GM19238 (cell line): Measurements from ENCODE around the gene KIF5A.
A peak's percentile ranks its signal among the peaks of the same experiment; 100 is the strongest.

ENCODE experiments used
- DNase-seq: peaks from one replicate; pipeline ENCODE4 v3.0.0; 2011; ENCODE audit warnings: low spot score; ENCODE audit not compliant: insufficient read length

KIF5A gene

DNA sequence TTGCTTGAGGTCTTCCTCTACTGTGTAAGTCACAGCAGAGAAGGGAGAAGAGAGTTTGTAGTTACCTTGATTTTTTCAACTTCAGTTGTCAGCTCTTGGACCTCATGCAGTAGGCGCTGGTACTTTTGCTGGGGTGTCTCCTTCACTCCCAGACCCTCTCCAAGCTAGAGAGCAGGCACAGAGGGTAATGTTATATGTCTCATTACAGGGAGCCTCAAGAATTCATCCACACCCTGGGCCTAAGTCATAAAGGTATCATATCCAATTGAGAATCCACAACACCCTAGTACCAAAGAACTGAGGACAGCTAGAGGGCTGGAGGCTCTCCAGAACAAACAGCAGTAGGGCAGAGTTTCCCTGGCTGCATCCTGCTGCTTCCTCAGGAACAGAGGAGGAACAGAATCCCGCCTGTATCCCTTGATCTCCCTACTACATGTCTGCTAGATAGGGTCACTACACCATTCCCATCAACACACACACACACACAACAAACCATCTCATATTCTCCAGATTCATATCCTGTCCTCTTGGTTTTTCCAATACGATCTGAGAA is 14.8 kb upstream of the KIF5A start:
- no peak for DNase-seq

DNA sequence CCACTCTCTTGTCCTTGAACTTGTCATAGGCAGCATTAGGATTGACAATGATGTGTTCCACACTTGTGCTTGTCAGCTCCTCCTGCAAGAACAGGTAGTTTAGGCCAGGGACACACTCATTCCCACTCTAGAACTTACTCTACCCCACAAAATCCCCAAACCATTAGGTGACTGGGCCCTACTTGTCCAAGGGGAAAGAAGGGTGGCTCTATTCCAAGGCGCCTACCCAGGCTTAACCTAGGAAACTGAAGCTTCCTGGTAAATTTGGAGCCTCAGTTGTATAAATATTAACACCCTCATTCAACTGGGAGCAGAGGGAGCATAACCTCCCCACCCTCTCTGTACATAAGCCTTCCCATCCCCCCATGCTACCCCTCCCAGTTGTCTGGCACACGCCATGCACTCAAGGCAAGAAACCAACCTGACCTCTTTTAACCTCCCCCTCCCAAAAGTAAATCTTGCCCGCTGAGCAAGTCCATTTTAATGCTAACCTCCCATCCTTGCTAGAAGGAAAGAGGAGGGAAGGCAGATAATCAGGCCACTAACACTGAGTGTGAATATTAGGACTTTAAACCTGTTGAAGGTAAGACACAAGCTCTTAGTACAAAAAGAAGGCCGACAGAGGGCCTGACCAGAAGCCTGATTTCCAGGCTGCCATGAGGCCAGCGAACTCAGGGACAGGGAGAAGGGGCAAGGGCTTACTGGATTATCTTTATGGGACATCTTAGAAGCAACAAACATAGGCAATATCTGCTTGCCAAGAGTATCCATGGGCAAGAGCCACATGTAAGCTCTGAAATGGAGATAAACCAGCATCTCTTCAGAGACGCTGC is 13.9 kb upstream of the KIF5A start:
- DNase-seq: no peak

DNA sequence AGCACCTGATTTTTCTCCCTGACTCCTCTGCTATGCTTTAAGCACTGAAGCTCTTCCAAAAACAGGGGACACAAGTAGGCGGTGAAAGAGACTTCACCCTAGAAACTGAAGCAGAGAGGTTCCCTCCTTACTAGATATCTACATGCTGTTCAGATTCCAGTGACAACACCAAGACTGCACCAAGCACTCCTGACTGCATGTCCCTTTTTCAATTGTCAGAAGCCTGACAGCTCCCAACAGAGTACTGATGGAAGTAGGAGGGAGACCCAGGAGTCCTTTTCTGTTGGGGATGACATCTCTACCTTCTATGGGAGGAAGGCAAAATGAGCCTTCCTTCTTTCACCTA is 13.3 kb upstream of the KIF5A start:
- no peak for DNase-seq

DNA sequence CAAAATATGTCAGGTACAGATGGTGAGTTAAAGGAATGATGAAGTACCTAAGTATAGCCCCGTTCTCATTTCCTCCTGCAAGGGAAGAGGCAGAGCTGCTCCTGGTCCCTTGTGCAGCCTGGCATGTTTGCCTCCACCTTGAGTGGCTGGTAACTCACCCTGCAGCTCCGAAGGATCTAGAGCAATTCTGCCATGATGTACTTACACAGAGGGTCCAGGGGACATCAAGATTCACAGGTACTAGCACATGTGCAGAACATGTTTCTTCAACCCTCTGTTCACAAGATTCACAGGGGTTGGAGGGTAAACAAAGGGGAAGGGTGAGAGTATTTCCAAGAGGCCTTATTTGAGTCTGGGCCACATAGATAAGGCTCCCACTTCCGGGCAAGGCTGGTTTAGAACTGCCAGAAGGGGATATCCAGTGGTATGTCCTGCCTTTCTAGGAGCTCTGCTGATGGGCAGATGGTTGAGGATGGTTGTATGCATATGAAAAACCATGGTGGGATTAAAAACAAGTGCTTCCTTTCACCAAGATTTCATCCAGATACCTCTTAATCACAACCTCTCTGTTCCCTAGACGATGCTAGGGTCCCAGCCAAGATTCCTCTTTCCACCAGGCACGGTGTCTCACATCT is 10.6 kb upstream of the KIF5A start:
- DNase-seq: no peak

DNA sequence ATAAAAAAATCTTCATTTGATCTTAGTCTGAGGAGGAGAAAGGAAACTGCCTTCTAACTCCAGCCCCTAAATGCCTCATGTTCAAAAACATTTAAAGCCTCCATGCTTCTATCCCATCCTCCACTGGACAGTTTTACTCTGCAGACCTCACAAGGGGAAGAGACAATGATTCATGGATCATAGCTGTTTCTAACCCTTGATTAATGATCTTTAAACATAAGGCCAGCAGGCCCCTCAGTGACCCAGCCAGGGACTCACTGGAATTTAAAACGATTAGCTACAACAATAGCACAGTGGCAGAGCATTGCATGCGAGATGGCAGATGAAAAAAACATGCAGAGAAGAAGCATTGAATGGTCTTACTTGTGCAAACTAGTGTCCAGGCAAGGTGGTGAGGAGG is 8.8 kb upstream of the KIF5A start:
- no peak for DNase-seq

DNA sequence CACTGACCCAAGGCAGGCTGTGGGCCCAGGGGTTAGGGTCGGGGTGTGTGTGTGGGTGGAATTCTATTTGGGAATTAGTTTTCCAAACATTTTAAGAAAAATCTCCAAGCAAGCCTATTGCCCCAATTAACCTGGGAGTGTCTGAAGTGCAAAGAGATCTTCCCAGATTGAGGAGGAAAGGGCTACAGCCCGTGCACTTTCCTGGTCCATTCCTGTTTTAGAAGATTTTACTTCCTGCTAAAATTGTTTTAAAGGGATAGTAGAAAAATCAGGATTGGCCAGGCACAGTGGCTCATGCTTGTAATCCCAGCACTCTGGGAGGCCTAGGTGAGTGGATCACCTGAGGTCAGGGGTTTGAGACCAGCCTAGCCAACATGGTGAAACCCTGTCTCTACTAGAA is 8.1 kb upstream of the KIF5A start:
- no peak for DNase-seq

DNA sequence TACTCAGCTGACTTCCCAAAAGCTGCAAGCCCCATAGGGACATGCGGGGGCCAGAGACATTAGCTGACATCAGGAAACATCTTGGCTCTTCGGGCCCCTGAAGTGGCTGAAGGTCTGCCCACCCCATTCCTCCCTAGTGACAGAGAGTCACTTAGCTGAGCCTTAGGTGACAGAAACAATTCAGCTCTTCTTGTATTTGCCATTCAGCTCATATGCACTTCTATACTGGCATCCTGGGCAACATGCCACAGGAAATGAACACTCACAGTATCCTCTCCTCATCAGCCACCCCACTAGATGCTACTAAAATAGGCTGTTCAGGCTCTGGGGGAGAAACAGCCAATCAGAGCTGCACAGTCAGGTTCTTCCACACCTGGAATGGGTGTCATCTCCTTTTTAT is 6.3 kb upstream of the KIF5A start:
- DNase-seq: no peak

DNA sequence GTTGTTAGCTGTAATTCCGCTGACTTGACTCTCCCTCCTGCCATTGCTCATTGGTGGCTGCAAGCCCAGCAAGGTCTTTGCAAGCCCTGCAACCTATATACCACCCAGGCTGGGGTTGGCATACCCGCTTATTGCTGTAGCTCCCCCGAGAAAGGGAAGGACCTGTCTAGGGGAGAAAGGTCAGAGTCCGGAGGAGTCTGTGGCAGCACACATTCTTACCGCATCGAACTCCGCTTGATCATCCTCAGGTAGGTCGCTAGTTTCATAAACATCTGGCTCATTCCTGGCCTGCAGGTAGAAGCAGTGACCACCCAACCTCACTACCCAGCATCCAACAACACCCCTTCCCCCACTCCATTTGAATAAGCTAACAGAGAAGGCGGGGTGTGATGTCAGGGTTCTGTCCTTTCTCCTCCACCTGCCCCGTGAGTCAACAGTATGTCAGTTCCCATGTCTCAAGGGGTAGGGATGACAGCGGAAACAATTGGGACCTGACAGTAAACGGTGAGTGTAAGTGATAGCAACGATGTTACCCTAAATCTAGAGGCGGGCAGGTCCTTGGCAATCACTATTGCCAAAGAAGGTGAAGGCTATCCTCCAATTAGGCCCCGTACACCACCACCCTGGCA is 3.9 kb upstream of the KIF5A start:
- no peak for DNase-seq

DNA sequence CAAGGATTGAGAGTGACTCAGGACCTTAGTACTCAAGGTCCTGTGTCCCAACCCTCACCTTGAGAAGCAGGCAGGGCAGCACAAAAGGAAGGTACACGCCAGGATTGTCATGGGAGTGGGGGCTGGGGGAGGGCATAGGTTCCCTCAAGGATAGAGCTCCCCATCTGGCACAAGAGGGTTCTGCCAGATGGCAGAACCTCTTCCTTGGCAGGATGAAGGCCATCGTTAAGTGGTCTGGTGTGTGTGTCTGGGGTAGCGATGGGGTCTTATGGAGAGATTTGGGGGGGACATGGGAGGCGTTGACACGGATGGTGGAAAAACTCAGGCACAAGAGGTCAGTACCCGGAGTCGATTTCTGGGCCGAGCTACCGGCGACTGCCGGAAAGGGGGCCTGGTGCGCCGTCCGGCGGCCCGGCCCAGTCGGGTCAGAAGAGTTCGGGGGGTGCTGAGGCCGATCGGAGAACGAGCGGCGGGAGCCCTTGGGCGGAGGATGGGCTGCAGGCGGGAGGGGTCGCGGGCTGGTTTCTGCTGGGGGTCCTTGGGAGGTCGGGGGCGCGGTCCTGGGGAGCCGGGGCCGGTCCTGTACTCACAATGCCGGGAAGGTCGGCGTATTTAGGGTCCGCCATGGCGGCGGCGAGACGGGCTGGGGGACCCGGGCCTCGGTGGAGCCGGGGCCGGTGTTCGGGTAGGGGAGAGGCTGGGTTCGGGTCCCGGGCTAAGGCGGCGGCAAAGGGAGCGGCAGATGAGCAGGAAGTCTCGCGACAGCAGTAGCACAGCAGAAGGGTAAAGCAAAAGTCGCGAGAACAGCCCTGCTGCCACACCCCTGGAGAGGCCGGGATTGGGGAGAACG is 3.2 kb upstream of the KIF5A start, which contains the start of gene DCTN2:
Gene DCTN2 (minus strand): TSS at position 755 of the 850 bp plus-strand sequence. CDS start 129 bp downstream, at position 626.
- DNase-seq: peak; percentile 99

DNA sequence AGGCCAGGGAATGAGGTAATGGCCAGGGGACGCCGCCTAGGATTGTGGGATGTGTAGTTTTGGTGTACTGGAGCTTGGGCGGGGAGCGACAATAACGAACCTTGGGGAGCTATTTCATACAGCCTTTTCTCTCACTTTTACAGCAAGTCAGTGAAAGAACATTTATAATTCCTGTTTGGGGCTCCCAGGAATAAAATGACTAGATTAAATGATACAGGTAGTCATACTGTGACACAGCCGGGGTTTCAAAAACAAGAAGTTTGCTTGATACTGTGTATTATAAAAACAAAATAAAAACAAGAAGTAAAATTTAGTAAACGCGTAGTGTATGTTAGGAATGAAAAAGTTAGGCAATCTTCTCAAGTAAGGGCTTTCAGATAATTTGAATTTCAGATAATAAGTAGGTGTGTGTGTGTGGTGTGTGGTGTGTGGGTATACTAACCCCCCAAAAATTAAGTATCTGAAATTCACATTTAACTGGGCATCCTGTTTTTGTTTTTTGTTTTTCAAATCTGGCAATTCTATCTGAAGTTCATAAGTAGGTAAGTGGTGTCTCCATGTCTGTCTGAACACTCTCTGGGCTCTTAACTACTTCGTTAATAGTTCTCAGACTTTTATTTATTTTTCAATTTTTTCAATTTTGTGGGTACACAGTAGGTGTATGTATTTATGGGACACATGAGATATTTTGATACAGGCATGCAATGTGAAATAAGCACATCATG is 2.4 kb upstream of the KIF5A start:
- no peak for DNase-seq

DNA sequence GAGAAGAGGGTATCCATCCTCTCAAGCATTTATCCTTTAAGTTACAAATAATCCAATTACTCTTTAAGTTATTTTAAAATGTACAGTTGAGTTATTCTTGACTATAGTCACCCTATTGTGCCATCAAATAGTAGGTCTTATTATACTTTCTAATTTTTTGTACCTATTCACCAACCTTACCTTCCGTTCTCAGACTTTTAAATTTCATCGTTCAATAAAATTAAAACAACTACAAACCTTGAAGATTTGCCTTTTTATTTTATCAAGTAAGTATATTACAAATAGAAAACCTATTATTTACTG is 1.9 kb upstream of the KIF5A start:
- DNase-seq: no peak

DNA sequence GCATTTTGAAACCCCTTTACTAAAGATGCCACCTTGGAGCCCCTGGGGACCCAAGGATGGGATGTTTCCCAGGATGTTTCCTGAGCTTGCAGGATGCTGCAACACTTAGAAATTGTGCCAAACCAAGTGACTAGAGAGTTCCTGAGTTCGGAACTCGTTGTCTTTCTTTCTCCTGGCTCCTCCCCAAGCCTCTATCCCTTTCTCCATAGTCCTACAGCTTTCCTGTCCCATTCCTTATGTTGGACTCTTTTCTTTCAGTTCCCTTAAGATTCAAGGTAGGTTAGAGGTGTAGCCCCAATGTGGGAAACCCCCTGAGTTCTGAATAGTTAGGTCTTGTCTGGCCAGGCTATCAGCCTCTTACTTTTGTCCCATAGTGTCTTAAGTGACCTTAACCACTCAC is 1.4 kb upstream of the KIF5A start:
- DNase-seq: no peak

DNA sequence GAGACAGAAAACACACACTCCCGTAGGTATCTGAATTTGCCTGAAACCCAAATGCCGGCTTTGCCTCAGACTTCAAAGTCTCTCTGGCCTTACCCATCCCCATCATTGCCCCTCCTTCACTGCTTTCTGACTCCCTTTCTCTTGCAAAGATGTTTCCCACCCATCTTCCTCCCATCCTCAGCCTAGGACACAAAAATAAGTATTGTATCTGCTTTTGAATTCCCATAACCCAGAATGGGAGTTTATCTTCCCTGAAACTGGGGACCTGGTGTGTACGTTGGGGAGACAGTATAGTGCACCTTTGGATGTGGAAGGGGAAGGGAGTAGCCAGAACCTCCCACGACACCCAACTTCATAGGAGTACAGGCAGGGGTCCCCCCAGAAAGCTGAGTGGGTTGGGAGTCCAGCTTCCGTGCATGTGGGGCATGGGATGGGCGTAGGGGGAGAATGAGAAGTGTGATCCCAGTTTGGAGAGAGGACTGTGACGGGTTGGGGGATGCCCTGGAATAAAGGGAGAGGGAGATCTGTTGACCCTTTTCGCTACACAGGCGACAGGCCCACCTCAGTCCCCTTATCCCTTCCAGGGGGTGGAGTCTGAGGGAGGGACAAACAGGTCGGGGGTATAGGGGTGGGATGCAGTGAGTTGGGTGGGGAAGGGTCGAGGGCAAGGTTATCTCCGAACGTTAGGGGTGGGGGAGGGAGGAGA is 488 bp upstream of the KIF5A start:
- DNase-seq: no peak

DNA sequence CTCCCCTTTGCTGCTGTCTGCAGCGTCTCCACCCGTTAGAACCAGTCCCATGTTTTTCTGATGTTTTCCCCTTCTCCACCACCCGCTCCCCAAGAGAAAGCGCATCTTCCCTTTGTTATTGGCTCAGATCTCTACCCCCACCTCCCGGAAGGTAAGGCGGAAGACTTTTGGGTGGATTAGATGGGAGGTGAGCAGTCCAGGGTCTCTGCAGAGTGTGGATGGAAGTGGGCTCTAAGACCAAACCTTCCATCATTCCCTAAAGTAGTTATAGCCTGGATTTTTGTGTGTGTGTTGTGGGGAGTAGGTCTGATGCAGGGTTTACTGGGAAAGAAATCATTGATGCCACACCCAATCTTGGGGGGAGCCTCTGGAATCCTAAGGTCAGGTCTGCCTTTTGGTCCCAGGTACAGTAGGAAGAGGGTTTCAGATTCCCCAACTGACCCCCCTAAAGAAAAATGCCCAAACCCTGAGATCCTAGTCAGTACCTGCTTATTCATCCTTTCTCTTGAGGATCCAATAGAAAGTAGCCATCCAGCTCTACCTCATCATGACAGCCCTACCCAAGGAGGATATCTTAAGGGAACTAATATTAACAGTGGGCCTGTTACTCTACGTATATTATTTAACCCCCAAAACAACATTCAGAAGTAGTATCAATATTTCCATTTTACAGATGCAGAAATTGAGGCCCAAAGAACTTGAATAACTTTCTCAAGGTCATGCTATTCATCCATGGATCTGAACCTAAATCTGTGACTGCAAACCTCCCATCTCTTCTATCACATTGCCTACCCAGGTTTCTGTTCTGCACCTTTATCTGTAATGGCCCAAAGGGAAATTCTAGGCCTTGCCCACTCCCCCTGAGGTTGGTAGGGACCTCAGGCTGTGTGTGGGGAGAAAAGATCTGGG is 1.1 kb downstream of the KIF5A start:
- no peak for DNase-seq

DNA sequence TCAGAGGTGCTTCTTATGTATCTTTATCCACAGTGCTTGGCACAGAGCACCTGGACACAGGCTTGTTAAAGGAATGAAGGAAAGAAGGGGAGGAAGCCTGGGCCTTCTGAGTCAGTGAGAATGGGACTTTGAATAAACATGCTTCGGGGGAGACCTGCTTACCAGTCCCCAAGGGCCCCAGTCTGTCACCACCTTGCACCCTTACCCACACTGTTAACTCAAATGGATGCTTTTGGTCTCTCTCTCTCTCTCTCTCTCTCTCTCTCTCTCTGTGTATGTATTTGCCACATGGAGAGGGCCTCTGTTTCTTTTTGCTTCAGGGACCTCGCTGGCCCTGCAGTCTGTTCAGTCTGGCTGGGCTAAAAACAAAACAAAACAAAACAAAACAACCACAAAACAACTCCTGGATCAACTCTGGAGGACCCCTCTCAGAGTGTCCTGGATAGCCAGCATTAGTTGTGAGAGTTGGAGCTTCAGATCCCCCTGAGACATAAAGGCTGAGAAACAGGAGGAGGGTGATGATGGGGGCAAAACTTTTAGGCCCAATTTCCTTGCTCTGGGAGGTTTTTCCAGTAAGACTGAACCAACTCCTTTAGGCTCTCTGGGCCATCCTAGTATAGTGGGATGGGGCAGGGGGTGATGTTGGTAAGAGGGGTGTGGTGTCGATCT is 1.9 kb downstream of the KIF5A start:
- DNase-seq: no peak

DNA sequence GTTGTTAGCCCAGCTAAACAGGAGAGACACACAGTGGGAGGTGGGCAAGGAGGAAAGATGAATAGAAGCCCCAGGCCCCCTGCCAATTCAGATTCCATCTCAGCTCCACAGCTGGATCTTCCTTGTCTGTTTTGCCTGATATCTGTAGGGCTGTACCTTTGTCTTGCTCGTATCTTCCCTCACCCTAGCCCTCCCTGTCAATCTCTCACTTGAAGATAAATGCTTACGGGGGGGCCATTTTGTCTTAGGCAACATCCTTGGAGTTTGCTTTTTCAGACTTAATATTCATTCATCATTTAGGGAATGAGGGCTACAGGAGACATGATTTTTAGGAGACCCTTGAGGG is 2.4 kb downstream of the KIF5A start:
- DNase-seq: no peak

DNA sequence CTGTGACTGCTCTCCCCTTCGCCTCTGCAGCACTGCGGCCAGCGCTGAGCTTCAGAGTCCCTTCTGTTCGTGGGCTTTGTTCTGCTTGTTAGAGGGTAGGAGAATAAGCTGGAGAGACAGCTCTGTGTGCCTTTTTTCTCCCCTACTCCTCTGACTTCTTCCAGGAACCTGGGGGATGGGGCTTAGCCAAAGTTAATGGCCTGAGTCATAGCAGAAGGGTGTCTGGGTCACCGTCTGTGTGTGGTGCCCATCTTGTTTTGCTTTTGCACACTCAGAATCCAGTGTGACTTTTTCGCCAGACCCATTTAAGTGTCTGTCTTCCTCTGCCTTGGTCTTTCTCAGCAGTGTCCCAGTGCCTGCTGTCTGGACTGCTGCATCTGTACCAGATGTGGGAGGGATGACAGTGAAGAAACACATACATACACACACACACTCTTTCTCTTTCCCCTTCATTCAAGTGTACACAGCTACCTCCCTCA is 3.0 kb downstream of the KIF5A start:
- no peak for DNase-seq

DNA sequence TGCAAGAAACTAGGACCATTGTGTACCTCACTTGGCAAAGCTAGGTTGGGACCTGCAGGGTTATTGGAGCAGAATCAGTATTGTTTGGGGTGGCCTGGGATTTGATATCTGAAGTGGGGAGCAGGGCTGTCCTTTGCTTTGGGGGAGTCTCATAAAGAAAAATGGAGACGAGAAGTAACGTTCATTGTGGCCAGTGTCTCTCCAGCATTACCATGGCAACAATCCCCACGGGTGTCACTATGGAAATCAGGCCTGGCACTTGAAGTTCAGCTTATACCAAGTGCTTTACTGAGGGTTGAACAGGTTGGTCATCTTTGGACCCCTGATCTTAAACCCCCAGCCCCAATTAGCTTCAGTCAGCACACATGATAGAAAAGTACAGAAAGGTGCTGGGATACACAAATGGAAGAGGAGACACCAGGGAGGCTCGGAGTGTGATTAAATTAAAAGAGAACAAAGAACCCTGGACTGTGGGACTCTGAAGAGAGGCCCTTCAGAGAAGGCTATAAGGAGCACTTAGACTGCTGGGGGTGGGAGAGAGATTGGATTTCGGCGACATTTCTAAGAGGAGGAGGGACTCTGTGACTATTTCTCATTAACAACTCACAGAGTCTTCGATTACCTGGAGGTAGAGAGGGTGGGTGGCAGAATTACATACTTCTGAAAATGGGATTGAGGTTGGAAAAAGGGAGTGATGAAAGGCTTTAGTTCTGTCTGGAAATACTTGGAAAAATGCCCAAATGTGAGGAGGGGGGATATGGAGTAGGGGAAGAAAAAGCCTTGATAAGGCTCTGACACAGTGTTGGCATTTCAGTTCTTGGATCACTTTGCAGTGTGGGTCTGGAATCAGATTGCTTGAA is 3.7 kb downstream of the KIF5A start:
- DNase-seq: no peak
